HepG2 (cell line): ENCODE measurements around the gene AGK. TPM values are rescaled to one million over a fixed set of nuclear protein-coding genes. Genes with fewer than 3 reads are reported as not detected.

Experiments
- CEBPG ChIP-seq: IDR thresholded peaks from 2 replicates; pipeline ENCODE4 v1.6.1; 2016
- HMGXB4 ChIP-seq, 2 experiments: sonication (generic) in 1 of 2; formaldehyde crosslinking in 1 of 2; IDR thresholded peaks; 2 replicates each; pipeline versions ENCODE4 v1.4.0 to v1.6.1; 2018 to 2020; ENCODE audit warnings: missing genetic modification reagents in 2 of 2, borderline replicate concordance in 1 of 2, low read depth in 1 of 2, mild to moderate bottlenecking in 1 of 2, missing biosample characterization in 1 of 2
- MED1 ChIP-seq: sonication (generic); formaldehyde crosslinking; IDR thresholded peaks from 2 replicates; pipeline ENCODE4 v1.4.0; 2020; ENCODE audit warnings: missing genetic modification reagents
- MIER3 ChIP-seq: IDR thresholded peaks from 2 replicates; pipeline ENCODE4 v1.6.1; 2016; ENCODE audit warnings: missing compliant biosample characterization, borderline replicate concordance
- MTA1 ChIP-seq: sonication (generic); formaldehyde crosslinking; IDR thresholded peaks from 2 replicates; pipeline ENCODE4 v1.4.0; 2020; ENCODE audit warnings: missing genetic modification reagents, mild to moderate bottlenecking, borderline replicate concordance
- PAXIP1 ChIP-seq: sonication (generic); formaldehyde crosslinking; conservative IDR thresholded peaks from 2 replicates; pipeline ENCODE4 v1.4.0; 2020; ENCODE audit warnings: mild to moderate bottlenecking, missing genetic modification reagents, moderate library complexity
- SP2 ChIP-seq: sonication (generic); formaldehyde crosslinking; IDR thresholded peaks from 2 replicates; pipeline ENCODE4 v1.5.1; 2020; ENCODE audit warnings: mild to moderate bottlenecking, missing genetic modification reagents
- SP5 ChIP-seq: IDR thresholded peaks from 2 replicates; pipeline ENCODE4 v1.6.1; 2016; ENCODE audit warnings: low read depth, borderline replicate concordance
- TOE1 ChIP-seq: sonication (generic); formaldehyde crosslinking; IDR thresholded peaks from 2 replicates; pipeline ENCODE4 v1.4.0; 2020; ENCODE audit warnings: mild to moderate bottlenecking, missing genetic modification reagents
- ZBTB20 ChIP-seq: sonication (generic); formaldehyde crosslinking; IDR thresholded peaks from 2 replicates; pipeline ENCODE4 v1.8.1; 2023; ENCODE audit warnings: missing genetic modification reagents, low read depth, mild to moderate bottlenecking, borderline replicate concordance
- ZNF614 ChIP-seq: IDR thresholded peaks from 2 replicates; pipeline ENCODE4 v1.6.1; 2018; ENCODE audit warnings: missing biosample characterization, missing genetic modification reagents, inconsistent platforms, borderline replicate concordance
- ZNF687 ChIP-seq: sonication (generic); formaldehyde crosslinking; IDR thresholded peaks from 2 replicates; pipeline ENCODE4 v1.5.1; 2020; ENCODE audit warnings: mild to moderate bottlenecking, missing genetic modification reagents, moderate library complexity
- ZNF710 ChIP-seq: sonication (generic); formaldehyde crosslinking; IDR thresholded peaks from 2 replicates; pipeline ENCODE4 v1.5.0; 2020; ENCODE audit warnings: mild to moderate bottlenecking, missing genetic modification reagents, borderline replicate concordance
- ZNF782 ChIP-seq: sonication (generic); formaldehyde crosslinking; IDR thresholded peaks from 2 replicates; pipeline ENCODE4 v1.4.0; 2020; ENCODE audit warnings: missing genetic modification reagents, mild to moderate bottlenecking, borderline replicate concordance
- polyA plus RNA-seq, 8 experiments: library from polyadenylated mRNA; depleted of rRNA in 3 of 8; stranded (reverse) in 7 of 8; unstranded in 1 of 8; fragments of >200 nt; fragmentation: Illumina TruSeq in 4 of 8; extraction: Trizol in 4 of 8; gene quantifications; 2 replicates each; pipeline versions ENCODE4 v1.2.1 to v1.2.3, GENCODE V29; 2011 to 2016; ENCODE audit warnings: low read depth in 4 of 8, missing spikeins in 1 of 8, mixed read lengths in 1 of 8; ENCODE audit not compliant: insufficient read depth in 1 of 8
- total RNA-seq, 5 experiments: library from RNA; depleted of rRNA; stranded (reverse); fragments of >200 nt; fragmentation: Illumina TruSeq; extraction: Trizol; gene quantifications; 2 replicates each; pipeline ENCODE4 v1.2.3, GENCODE V29; 2016; ENCODE audit warnings: low read depth in 1 of 5

The AGK gene
- total and polyA plus RNA-seq, 2 of the 13 experiments (the other 11 are each of a cell fraction or from before 2014, with no cell fraction given) = 23.7 to 30.1 TPM

- TF ChIP-seq PAXIP1 (peak; percentile 82), CEBPG (CRISPR knock-in tag) (peak; percentile 75), SP2 (CRISPR knock-in tag) (no peak), ZNF710 (peak; percentile 55; the same call in 1 of the 2 replicates), ZNF782 (0 out of 2 replicates have a peak, but pooled peaks have one; percentile 53), SP5 (0 out of 2 replicates have a peak, but pooled peaks have one; percentile 21), ZBTB20 (CRISPR knock-in tag) (peak; percentile 93), MIER3 (CRISPR knock-in tag) (peak; percentile 74; the same call in 1 of the 2 replicates), TOE1 (CRISPR knock-in tag) (no peak), HMGXB4 (CRISPR knock-in tag; IDR thresholded peaks at IDR 0.05; ENCODE audit: borderline replicate concordance in 1 of 2, low read depth in 1 of 2) (peak in 1 of 2 experiments; percentile 13; a peak in 1 of 4 replicates), MTA1 (CRISPR knock-in tag) (peak; percentile 77; the same call in 1 of the 2 replicates), ZNF687 (CRISPR knock-in tag) (peak; percentile 68), ZNF614 (peak; percentile 39; the same call in 1 of the 2 replicates), MED1 (CRISPR knock-in tag) (0 out of 2 replicates have a peak, but pooled peaks have one; percentile 19)
Measured at GRCh38 chr7:141695803-141696289, 144.6 kb downstream of the AGK start (continued).
